CD4-positive, alpha-beta T cell treated with Interleukin-15 for 1 hour (primary cell): ENCODE data around the gene THSD7A.

Experiments used
- DNase-seq: peaks from one replicate; pipeline ENCODE4 v3.0.0-alpha.2; 2020

The THSD7A gene

GRCh38 chr7:11369696-11370095 lies 462.3 kb downstream of the THSD7A start:
- no peak for DNase-seq

GRCh38 chr7:11366118-11366517 lies 465.9 kb downstream of the THSD7A start:
- DNase-seq: no peak

GRCh38 chr7:11358637-11359036 lies 473.4 kb downstream of the THSD7A start:
- DNase-seq: no peak

- no peak for DNase-seq
Observed at GRCh38 chr7:11355399-11356005, 476.5 kb downstream of the THSD7A start.

GRCh38 chr7:11346302-11346701 lies 485.7 kb downstream of the THSD7A start:
- DNase-seq: no peak

GRCh38 chr7:11345621-11346020 lies 486.4 kb downstream of the THSD7A start:
- DNase-seq: no peak

- no peak for DNase-seq
Observed at GRCh38 chr7:11343818-11344413, 488.1 kb downstream of the THSD7A start.

GRCh38 chr7:11343136-11343535 lies 488.9 kb downstream of the THSD7A start:
- DNase-seq: no peak

GRCh38 chr7:11341285-11341944 lies 490.6 kb downstream of the THSD7A start:
- no peak for DNase-seq

GRCh38 chr7:11336432-11336831 lies 495.6 kb downstream of the THSD7A start:
- DNase-seq: no peak

GRCh38 chr7:11335947-11336346 lies 496.1 kb downstream of the THSD7A start:
- DNase-seq: no peak

GRCh38 chr7:11332865-11333228 lies 499.2 kb downstream of the THSD7A start:
- no peak for DNase-seq

GRCh38 chr7:11332186-11332864 lies 499.7 kb downstream of the THSD7A start:
- DNase-seq: no peak

GRCh38 chr7:11331128-11332102 lies 500.6 kb downstream of the THSD7A start:
- DNase-seq: no peak

- no peak for DNase-seq
Observed at GRCh38 chr7:11330717-11331116, 501.3 kb downstream of the THSD7A start.

GRCh38 chr7:11330208-11330607 lies 501.8 kb downstream of the THSD7A start:
- DNase-seq: no peak

- no peak for DNase-seq
Observed at GRCh38 chr7:11329626-11330025, 502.4 kb downstream of the THSD7A start.

- DNase-seq: no peak
Observed at GRCh38 chr7:11328309-11328708, 503.7 kb downstream of the THSD7A start.

- DNase-seq: no peak
Observed at GRCh38 chr7:11327633-11328032, 504.4 kb downstream of the THSD7A start.
